ENCODE results near the gene FKBP4. TPM values are rescaled to one million over a fixed set of nuclear protein-coding genes. Genes with fewer than 3 reads are reported as not detected.

Gene FKBP4
- total and polyA plus RNA-seq, 2 of the 8 experiments (the other 6 are each of a cell fraction or from before 2014, with no cell fraction given): 72.6 to 243 TPM

DNA sequence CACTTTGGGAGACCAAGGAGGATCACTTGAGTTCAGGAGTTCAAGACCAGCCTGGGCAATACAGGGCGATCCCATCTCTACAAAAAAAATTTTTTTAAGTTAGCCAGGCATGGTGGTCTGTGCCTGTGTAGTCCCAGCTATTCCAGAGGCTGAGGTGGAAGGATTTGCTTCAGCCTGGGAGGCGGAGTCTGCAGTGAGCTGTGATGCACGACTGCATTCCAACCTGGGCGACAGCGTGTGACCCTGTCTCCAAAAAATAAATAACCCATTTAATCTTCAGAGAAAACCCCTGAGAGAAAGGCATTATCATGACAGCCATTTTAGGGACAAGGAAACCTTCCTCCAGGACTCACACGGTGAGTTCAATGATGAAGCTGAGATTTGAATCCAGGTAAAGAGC lies 3.7 kb upstream of the FKBP4 start:
- H3K56ac ChIP-seq (replicated peaks; ENCODE audit: insufficient read length, low read depth, low read length): no peak overlapping the region

More for the DNA sequence above, 3.7 kb upstream of the FKBP4 start:
- no peak overlapping the region for H3K9ac ChIP-seq (replicated peaks in 1 of 4; ENCODE audit: extremely low read depth in 1 of 4, low read depth in 3 of 4, low read length in 3 of 4)
- peaks cover 0 to 6% (median 4%) of the 10 kb centered on the region in 4 experiments; a peak in 6 of 7 replicates for H3K27me3 ChIP-seq (replicated peaks in 1 of 4; ENCODE audit: control insufficient read depth in 3 of 4, extremely low read depth in 1 of 4, insufficient read depth in 3 of 4, low read length in 3 of 4)
- no peaks in the 10 kb centered on the region; the same call in 1 of the 2 replicates for H3K79me1 ChIP-seq (ENCODE audit: low read depth, low read length)
- no peak overlapping the region for H2BK12ac ChIP-seq (ENCODE audit: low read depth, low read length)
- H2AFZ ChIP-seq (ENCODE audit: low read length): no peak overlapping the region
- FAIRE-seq (no peak), DNase-seq (ENCODE audit: low read depth in 1 of 2, low spot score in 2 of 2) (no peak)
- H3K36me3 ChIP-seq (ENCODE audit: control insufficient read depth in 2 of 4, insufficient read depth in 4 of 4, low read length in 3 of 4): no peaks in the 10 kb centered on the region
- no peak overlapping the region for H3K18ac ChIP-seq (ENCODE audit: extremely low read depth, low read length)
- ChIA-PET POLR2A (ENCODE audit: partially characterized antibody) (interaction anchor here (1.0 to 1.3 kb wide), 2 partner anchors 16 to 29 kb away, joined by 3 to 4 read pairs; no protein-coding TSS in a partner anchor), CTCF (ENCODE audit: partially characterized antibody) (interaction anchor here (0.7 to 4.0 kb wide), 6 partner anchors 37 to 118 kb away, joined by 3 to 22 read pairs (median 3); no protein-coding TSS in a partner anchor)
- no peak overlapping the region for H3K23ac ChIP-seq (ENCODE audit: insufficient read length)
- H4K20me1 ChIP-seq (replicated peaks in 1 of 2; ENCODE audit: control insufficient read depth in 1 of 2, insufficient read depth in 2 of 2, low read length in 2 of 2): peaks cover 0 to under 1% of the 10 kb centered on the region in 2 experiments
- H3K79me2 ChIP-seq (ENCODE audit: control insufficient read depth in 1 of 2, insufficient read depth in 2 of 2, low read length in 2 of 2): peaks cover 0 to 3% of the 10 kb centered on the region in 2 experiments; a peak in 2 of 4 replicates
- H3K27ac ChIP-seq (ENCODE audit: low read depth, low read length): no peak overlapping the region
- no peak overlapping the region for H3K4me2 ChIP-seq (ENCODE audit: insufficient read depth in 1 of 2, low read depth in 2 of 2, low read length in 2 of 2)
- WGBS, 2 experiments (ENCODE audit: extremely low coverage in 1 of 2, insufficient coverage in 1 of 2, insufficient read length in 1 of 2, insufficient replicate concordance in 2 of 2, low coverage in 1 of 2, low lambda C conversion rate in 2 of 2, missing lambda C conversion rate in 1 of 2): 88% methylated on average over 6 of the region's 6 CpGs; no CpG with 5 or more reads in 1 of the 2 experiments
- peaks cover 4 to 6% (median 5%) of the 10 kb centered on the region in 4 experiments; a peak in 4 of 7 replicates for H3K4me1 ChIP-seq (replicated peaks in 1 of 4; ENCODE audit: control insufficient read depth in 3 of 4, insufficient read depth in 4 of 4, low read length in 3 of 4)
- peaks cover 10% of the 10 kb centered on the region; the same call in 1 of the 2 replicates for H3K23me2 ChIP-seq (ENCODE audit: low read depth, low read length)
- 0 out of 2 replicates have a peak overlapping the region, but pooled peaks have one; percentile 82 for H2AK5ac ChIP-seq (ENCODE audit: low read depth, low read length)
- H4K5ac ChIP-seq (ENCODE audit: insufficient read length, low read depth, low read length): no peak overlapping the region
- no peak overlapping the region for H3K4ac ChIP-seq (replicated peaks; ENCODE audit: insufficient read length, low read depth, low read length)
- no peak overlapping the region for H3K4me3 ChIP-seq (ENCODE audit: extremely low read depth in 1 of 4, insufficient read depth in 2 of 4, low read depth in 3 of 4, low read length in 4 of 4)
- peak overlapping the region; percentile 80; the same call in 1 of the 2 replicates for H2BK20ac ChIP-seq (ENCODE audit: low read length)
- H3K14ac ChIP-seq (ENCODE audit: insufficient read length): no peak overlapping the region
- H2BK5ac ChIP-seq (ENCODE audit: low read depth, low read length): no peak overlapping the region
- H2BK120ac ChIP-seq (replicated peaks; ENCODE audit: low read depth, low read length): no peak overlapping the region
- H3K9me3 ChIP-seq (ENCODE audit: insufficient read depth in 2 of 2, low read depth in 1 of 2, low read length in 1 of 2): no peaks in the 10 kb centered on the region
- no peak overlapping the region for H4K91ac ChIP-seq (replicated peaks; ENCODE audit: insufficient read length, low read length)
- H2BK15ac ChIP-seq (ENCODE audit: low read length): no peak overlapping the region
- no peak overlapping the region for H4K8ac ChIP-seq (ENCODE audit: extremely low read depth, insufficient read depth, low read length)
